Breast epithelium (tissue), 3 donors: ENCODE data around the gene ALOX5AP.

Source experiments
- CTCF ChIP-seq, 3 donors: fragments of 450-650 bp; IDR thresholded peaks; one replicate each; pipeline ENCODE4 v1.5.1; 2016 to 2017; ENCODE audit warnings: antibody characterized with exemption in 3 of 3, mild to moderate bottlenecking in 3 of 3, moderate library complexity in 3 of 3
- POLR2A ChIP-seq: fragments of 450-650 bp; IDR thresholded peaks from one replicate; pipeline ENCODE4 v1.6.1; 2016; ENCODE audit warnings: antibody characterized with exemption, mild to moderate bottlenecking, moderate library complexity
- POLR2AphosphoS5 ChIP-seq, 3 donors: sonication (generic); formaldehyde crosslinking; IDR thresholded peaks; one replicate each; pipeline ENCODE4 v1.6.1; 2017; ENCODE audit warnings: antibody characterized with exemption in 3 of 3

- no peak for TF ChIP-seq POLR2AphosphoS5 (IDR thresholded peaks at IDR 0.05)
- TF ChIP-seq CTCF (IDR thresholded peaks at IDR 0.05), result no peak
- TF ChIP-seq POLR2A, result no peak
These were observed 15.0 kb upstream of the ALOX5AP start for GRCh38 chr13:30720172-30720869.
